HepG2 (cell line): Measurements from ENCODE around the gene SPTB. TPM values are rescaled to one million over a fixed set of nuclear protein-coding genes. Genes with fewer than 3 reads are reported as not detected.

Experiments
- ATAC-seq: fragments of 200-7000 bp; cut with Tn5 transposase; 3 replicates; pipeline ENCODE4 v1.9.1; 2020; ENCODE audit warnings: mild to moderate bottlenecking, moderate library complexity
- BruUV-seq: library from RNA; stranded (reverse); fragments of 400-500 nt; replicated peaks from 2 replicates; lab custom pipeline; 2021; lab: Mats Ljungman, UMichigan
- CTCF ChIA-PET: fragments of 300-600 bp; formaldehyde crosslinking; extraction: SDS; loops from one replicate; lab custom pipeline; 2021; ENCODE audit warnings: low total read pairs, inconsistent platforms, low intra/inter-chr PET ratio; lab: Yijun Ruan, JAX
- POLR2A ChIA-PET: fragments of 350-600 bp; sonication (Branson Sonifier 250); formaldehyde crosslinking; loops from one replicate; lab custom pipeline; 2020; ENCODE audit warnings: antibody characterized with exemption, inconsistent platforms; lab: Yijun Ruan, JAX
- DNase-seq: peaks from one replicate; pipeline ENCODE4 v3.0.0-alpha.2; 2015; ENCODE audit warnings: low spot score
- FAIRE-seq: peaks from 3 replicates; lab custom pipeline; 2011; peaks lifted over from hg19 to GRCh38; lab: Jason Lieb, UNC
- H2AFZ ChIP-seq: one replicate; pipeline ENCODE4 v1.6.1; 2011; ENCODE audit warnings: low read length, inconsistent platforms
- H3K27ac ChIP-seq: fragments of 300-600 bp; 3 replicates; pipeline ENCODE4 v1.8.0; 2011; ENCODE audit warnings: mixed run types, mild to moderate bottlenecking, mixed read lengths, low read length, inconsistent platforms; ENCODE audit not compliant: insufficient read depth; ENCODE audit errors: extremely low read length
- H3K27me3 ChIP-seq, 2 experiments: fragments of 200-600 bp in 1 of 2; 2 replicates in 1 of 2; 3 replicates in 1 of 2; pipeline versions ENCODE4 v1.6.0 to v1.8.0; 2011; ENCODE audit warnings: low read length in 2 of 2, mild to moderate bottlenecking in 2 of 2, moderate library complexity in 2 of 2, inconsistent platforms in 1 of 2; ENCODE audit not compliant: insufficient read depth in 2 of 2, control insufficient read depth in 1 of 2
- H3K36me3 ChIP-seq, 2 experiments: fragments of 200-600 bp in 1 of 2; replicated peaks in 1 of 2; 2 replicates in 1 of 2; 3 replicates in 1 of 2; pipeline versions ENCODE4 v1.5.1 to v1.8.0; 2011; ENCODE audit warnings: low read length in 2 of 2, inconsistent platforms in 1 of 2; ENCODE audit not compliant: insufficient read depth in 2 of 2, control insufficient read depth in 1 of 2
- H3K4me1 ChIP-seq: 2 replicates; pipeline ENCODE4 v1.5.1; 2012; ENCODE audit warnings: low read length, inconsistent platforms; ENCODE audit not compliant: insufficient read depth
- H3K4me2 ChIP-seq: 2 replicates; pipeline ENCODE4 v1.6.0; 2011; ENCODE audit warnings: low read depth, low read length, inconsistent platforms
- H3K4me3 ChIP-seq, 3 experiments: fragments of 200-600 bp in 1 of 3; sonication (generic), shearing (Covaris generic) in 1 of 3; replicated peaks in 1 of 3; 2 replicates each; pipeline ENCODE4 v1.5.1; 2011 to 2016; ENCODE audit warnings: low read length in 3 of 3, inconsistent platforms in 2 of 3, low read depth in 2 of 3, mild to moderate bottlenecking in 2 of 3, control low read depth in 1 of 3, mixed read lengths in 1 of 3; ENCODE audit not compliant: insufficient read depth in 1 of 3
- H3K79me2 ChIP-seq: one replicate; pipeline ENCODE4 v1.6.1; 2011; ENCODE audit warnings: low read length, inconsistent platforms; ENCODE audit not compliant: insufficient read depth
- H3K9ac ChIP-seq: 2 replicates; pipeline ENCODE4 v1.6.0; 2011; ENCODE audit warnings: mild to moderate bottlenecking, low read depth, low read length, inconsistent platforms; ENCODE audit not compliant: insufficient read depth
- H3K9me3 ChIP-seq: 2 replicates; pipeline ENCODE4 v1.5.1; 2012; ENCODE audit warnings: mild to moderate bottlenecking, low read length
- H4K20me1 ChIP-seq: 2 replicates; pipeline ENCODE4 v1.6.0; 2011; ENCODE audit warnings: inconsistent platforms, mild to moderate bottlenecking, low read length, moderate library complexity; ENCODE audit not compliant: insufficient read depth
- ATF7-NPFF ChIP-seq: sonication (generic); formaldehyde crosslinking; IDR thresholded peaks from 2 replicates; pipeline ENCODE4 v1.8.1; 2023; ENCODE audit warnings: mild to moderate bottlenecking, low read depth, missing genetic modification reagents, moderate library complexity
- EZH2 ChIP-seq: conservative IDR thresholded peaks from 2 replicates; pipeline ENCODE4 v1.6.1; 2012; ENCODE audit warnings: mild to moderate bottlenecking, low read depth, low read length, moderate library complexity
- GLI4 ChIP-seq: sonication (generic); formaldehyde crosslinking; IDR thresholded peaks from 2 replicates; pipeline ENCODE4 v1.5.1; 2020; ENCODE audit warnings: missing genetic modification reagents, mild to moderate bottlenecking, moderate library complexity, borderline replicate concordance
- JDP2 ChIP-seq: sonication (generic); formaldehyde crosslinking; IDR thresholded peaks from 2 replicates; pipeline ENCODE4 v1.8.1; 2022; ENCODE audit warnings: missing genetic modification reagents, borderline replicate concordance
- KDM1A ChIP-seq: IDR thresholded peaks from 2 replicates; pipeline ENCODE4 v1.6.1; 2016; ENCODE audit warnings: missing compliant biosample characterization
- REXO4 ChIP-seq: sonication (generic); formaldehyde crosslinking; IDR thresholded peaks from 2 replicates; pipeline ENCODE4 v1.8.0; 2022; ENCODE audit warnings: missing genetic modification reagents, mild to moderate bottlenecking, borderline replicate concordance
- SP1 ChIP-seq, 2 experiments: fragments of 450-650 bp in 1 of 2; sonication (generic) in 1 of 2; formaldehyde crosslinking in 1 of 2; IDR thresholded peaks; 2 replicates each; pipeline versions ENCODE4 v1.4.0 to v1.6.1; 2016 to 2020; ENCODE audit warnings: missing genetic modification reagents in 1 of 2
- SP140L ChIP-seq: sonication (generic); formaldehyde crosslinking; IDR thresholded peaks from 2 replicates; pipeline ENCODE4 v1.4.0; 2020; ENCODE audit warnings: missing genetic modification reagents, borderline replicate concordance
- TBX2 ChIP-seq: sonication (generic); formaldehyde crosslinking; IDR thresholded peaks from 2 replicates; pipeline ENCODE4 v1.5.0; 2020; ENCODE audit warnings: missing genetic modification reagents, mild to moderate bottlenecking, borderline replicate concordance
- ZKSCAN8 ChIP-seq: IDR thresholded peaks from 2 replicates; pipeline ENCODE4 v1.6.1; 2016; ENCODE audit warnings: borderline replicate concordance, missing genetic modification reagents, missing compliant biosample characterization
- WGBS: methylation state at CpG from one replicate; pipeline ENCODE4 v1.1.6; 2017; ENCODE audit warnings: low lambda C conversion rate; 5-methylcytosine and 5-hydroxymethylcytosine counted together
- in situ Hi-C: cut with HindIII; loops from 2 replicates; pipeline ENCODE4 v1.10.0; 2017; ENCODE audit warnings: low pct_unique_long_range_greater_than_20kb; ENCODE audit not compliant: extremely low pct_ligation_motif_present
- intact Hi-C: fragments of 100-400 bp; cut with micrococcal nuclease; formaldehyde crosslinking; loops from one replicate; pipeline ENCODE4 v1.10.0; 2022; ENCODE audit not compliant: unreplicated experiment
- polyA plus RNA-seq, 8 experiments: library from polyadenylated mRNA; depleted of rRNA in 3 of 8; stranded (reverse) in 7 of 8; unstranded in 1 of 8; fragments of >200 nt; fragmentation: Illumina TruSeq in 4 of 8; extraction: Trizol in 4 of 8; gene quantifications; 2 replicates each; pipeline versions ENCODE4 v1.2.1 to v1.2.3, GENCODE V29; 2011 to 2016; ENCODE audit warnings: low read depth in 4 of 8, missing spikeins in 1 of 8, mixed read lengths in 1 of 8; ENCODE audit not compliant: insufficient read depth in 1 of 8
- total RNA-seq, 5 experiments: library from RNA; depleted of rRNA; stranded (reverse); fragments of >200 nt; fragmentation: Illumina TruSeq; extraction: Trizol; gene quantifications; 2 replicates each; pipeline ENCODE4 v1.2.3, GENCODE V29; 2016; ENCODE audit warnings: low read depth in 1 of 5
- TF ChIP-seq, protein P1 (sequence below): sonication (generic); formaldehyde crosslinking; IDR thresholded peaks from 2 replicates; pipeline ENCODE4 v1.4.0; 2020; ENCODE audit warnings: missing genetic modification reagents, borderline replicate concordance

Gene SPTB
- total and polyA plus RNA-seq, 2 of the 13 experiments (the other 11 are each of a cell fraction or from before 2014, with no cell fraction given), result 0.01 to 0.02 TPM

DNA sequence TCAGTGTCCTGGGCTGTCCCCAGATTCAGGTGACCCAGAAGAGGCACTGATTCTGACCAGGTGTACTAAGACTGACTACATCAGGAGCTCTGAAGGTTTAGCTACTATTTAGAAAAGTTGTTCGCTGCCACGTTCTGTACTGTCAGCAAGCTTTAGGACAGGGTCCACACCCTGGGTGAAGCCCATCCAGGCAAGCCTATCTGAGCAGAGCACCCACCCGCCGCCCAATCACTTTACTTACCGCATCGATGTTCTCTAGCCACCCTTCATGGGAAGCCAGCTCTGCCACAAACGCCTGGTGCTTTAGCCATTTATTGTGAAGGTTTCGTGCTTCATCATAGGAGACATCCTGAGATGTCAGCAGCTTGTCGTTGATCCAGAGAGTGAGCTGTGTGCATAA lies 95.7 kb downstream of the SPTB start:
- Histone ChIP-seq H3K27ac (no peak overlapping the region), H2AFZ (no peak overlapping the region), H3K4me1 (no peaks in the 10 kb centered on the region), H3K4me2 (no peak overlapping the region), H3K79me2 (no peaks in the 10 kb centered on the region), H3K27me3 (peaks cover 2 to 14% of the 10 kb centered on the region in 2 experiments; a peak in 3 of 5 replicates), H3K9ac (no peak overlapping the region), H4K20me1 (no peaks in the 10 kb centered on the region), H3K36me3 (no peaks in the 10 kb centered on the region), H3K4me3 (no peak overlapping the region), H3K9me3 (no peaks in the 10 kb centered on the region)
- DNase-seq (no peak), FAIRE-seq (no peak), ATAC-seq (no peak)
- intact Hi-C loops, result no loop called here
- in situ Hi-C loops, result no loop called here
- 36% methylated on average over 7 of the region's 9 CpGs for WGBS
- POLR2A ChIA-PET, result no interaction called here
- no TSS peak for BruUV-seq
- TF ChIP-seq ZKSCAN8 (CRISPR knock-in tag), result no peak
- TF ChIP-seq SP1 (IDR thresholded peaks at IDR 0.05), result no peak
- TF ChIP-seq SP1 (CRISPR knock-in tag; IDR thresholded peaks at IDR 0.05), result no peak
- no peak for TF ChIP-seq REXO4 (CRISPR knock-in tag)
- TF ChIP-seq EZH2, result no peak
- TF ChIP-seq TBX2 (CRISPR knock-in tag), result no peak
- no peak for TF ChIP-seq GLI4 (CRISPR knock-in tag)
- no peak for TF ChIP-seq KDM1A (CRISPR knock-in tag)
- TF ChIP-seq, protein P1, sequence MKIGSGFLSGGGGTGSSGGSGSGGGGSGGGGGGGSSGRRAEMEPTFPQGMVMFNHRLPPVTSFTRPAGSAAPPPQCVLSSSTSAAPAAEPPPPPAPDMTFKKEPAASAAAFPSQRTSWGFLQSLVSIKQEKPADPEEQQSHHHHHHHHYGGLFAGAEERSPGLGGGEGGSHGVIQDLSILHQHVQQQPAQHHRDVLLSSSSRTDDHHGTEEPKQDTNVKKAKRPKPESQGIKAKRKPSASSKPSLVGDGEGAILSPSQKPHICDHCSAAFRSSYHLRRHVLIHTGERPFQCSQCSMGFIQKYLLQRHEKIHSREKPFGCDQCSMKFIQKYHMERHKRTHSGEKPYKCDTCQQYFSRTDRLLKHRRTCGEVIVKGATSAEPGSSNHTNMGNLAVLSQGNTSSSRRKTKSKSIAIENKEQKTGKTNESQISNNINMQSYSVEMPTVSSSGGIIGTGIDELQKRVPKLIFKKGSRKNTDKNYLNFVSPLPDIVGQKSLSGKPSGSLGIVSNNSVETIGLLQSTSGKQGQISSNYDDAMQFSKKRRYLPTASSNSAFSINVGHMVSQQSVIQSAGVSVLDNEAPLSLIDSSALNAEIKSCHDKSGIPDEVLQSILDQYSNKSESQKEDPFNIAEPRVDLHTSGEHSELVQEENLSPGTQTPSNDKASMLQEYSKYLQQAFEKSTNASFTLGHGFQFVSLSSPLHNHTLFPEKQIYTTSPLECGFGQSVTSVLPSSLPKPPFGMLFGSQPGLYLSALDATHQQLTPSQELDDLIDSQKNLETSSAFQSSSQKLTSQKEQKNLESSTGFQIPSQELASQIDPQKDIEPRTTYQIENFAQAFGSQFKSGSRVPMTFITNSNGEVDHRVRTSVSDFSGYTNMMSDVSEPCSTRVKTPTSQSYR (CRISPR knock-in tag), result no peak
- no peak for TF ChIP-seq ATF7-NPFF (CRISPR knock-in tag)
- TF ChIP-seq JDP2, result no peak
- no peak for TF ChIP-seq SP140L (CRISPR knock-in tag)
- CTCF ChIA-PET, result no interaction called here
